K562 (cell line): ENCODE measurements around the gene EFNA2. TPM values are rescaled to one million over a fixed set of nuclear protein-coding genes. Genes with fewer than 3 reads are reported as not detected.
A peak's percentile ranks its signal among the peaks of the same experiment; 100 is the strongest.

ENCODE experiments used
- ATAC-seq: fragments of 200-7000 bp; cut with Tn5 transposase; 3 replicates; pipeline ENCODE4 v1.9.1; 2020; ENCODE audit warnings: moderate library complexity
- BruUV-seq: library from RNA; stranded (reverse); fragments of 400-500 nt; replicated peaks from 2 replicates; lab custom pipeline; 2021; lab: Mats Ljungman, UMichigan
- CTCF ChIA-PET: fragments of 300-600 bp; formaldehyde crosslinking; extraction: SDS; loops from one replicate; lab custom pipeline; 2021; ENCODE audit warnings: low intra/inter-chr PET ratio; lab: Yijun Ruan, JAX
- POLR2A ChIA-PET: fragments of 300-600, 350-650 bp; sonication (Branson Sonifier 250); formaldehyde crosslinking; extraction: SDS; loops from one replicate; lab custom pipeline; 2021; ENCODE audit warnings: antibody characterized with exemption, inconsistent platforms; lab: Yijun Ruan, JAX
- DNase-seq, 4 experiments: peaks; one replicate each; pipeline versions ENCODE4 v3.0.0 to v3.0.0-alpha.2; 2011 to 2018; ENCODE audit warnings: low spot score in 3 of 4, mixed read lengths in 3 of 4; ENCODE audit errors: extremely low read depth in 1 of 4
- FAIRE-seq: peaks from 2 replicates; lab custom pipeline; 2011; peaks lifted over from hg19 to GRCh38; lab: Jason Lieb, UNC
- H2AFZ ChIP-seq: 2 replicates; pipeline ENCODE4 v1.6.0; 2011; ENCODE audit warnings: low read depth, low read length, control low read depth, inconsistent platforms
- H3K27ac ChIP-seq: fragments of 200-600 bp; 3 replicates; pipeline ENCODE4 v1.8.0; 2011; ENCODE audit warnings: low read depth, mild to moderate bottlenecking, control low read depth, inconsistent platforms, low read length, moderate library complexity, mixed read lengths; ENCODE audit errors: extremely low read depth
- H3K27me3 ChIP-seq, 2 experiments: fragments of 300-600 bp in 1 of 2; 2 replicates in 1 of 2; 3 replicates in 1 of 2; pipeline versions ENCODE4 v1.6.0 to v1.8.0; 2011; ENCODE audit warnings: inconsistent platforms in 2 of 2, low read length in 2 of 2, mild to moderate bottlenecking in 1 of 2, mixed read lengths in 1 of 2, moderate library complexity in 1 of 2; ENCODE audit not compliant: control insufficient read depth in 2 of 2, insufficient read depth in 2 of 2
- H3K36me3 ChIP-seq: fragments of 300-600 bp; 3 replicates; pipeline ENCODE4 v1.8.0; 2011; ENCODE audit warnings: mild to moderate bottlenecking, low read length, inconsistent platforms; ENCODE audit not compliant: control insufficient read depth, insufficient read depth
- H3K4me1 ChIP-seq, 2 experiments: fragments of 200-600 bp in 1 of 2; replicated peaks in 1 of 2; 2 replicates in 1 of 2; 3 replicates in 1 of 2; pipeline versions ENCODE4 v1.5.1 to v1.8.0; 2011; ENCODE audit warnings: inconsistent platforms in 2 of 2, low read length in 2 of 2, mild to moderate bottlenecking in 1 of 2, mixed read lengths in 1 of 2, moderate library complexity in 1 of 2; ENCODE audit not compliant: control insufficient read depth in 2 of 2, insufficient read depth in 2 of 2
- H3K4me2 ChIP-seq: 2 replicates; pipeline ENCODE4 v1.6.1; 2011; ENCODE audit warnings: low read length, control low read depth, inconsistent platforms, mixed read lengths; ENCODE audit not compliant: insufficient read depth
- H3K4me3 ChIP-seq: fragments of 200-600 bp; sonication (generic), shearing (Covaris generic); 2 replicates; pipeline ENCODE4 v1.5.1; 2016; ENCODE audit warnings: control low read depth, inconsistent platforms
- H3K79me2 ChIP-seq: fragments of 200-600 bp; 3 replicates; pipeline ENCODE4 v1.8.0; 2011; ENCODE audit warnings: low read length, inconsistent platforms; ENCODE audit not compliant: control insufficient read depth, insufficient read depth
- H3K9ac ChIP-seq, 2 experiments: 2 replicates each; pipeline versions ENCODE4 v1.6.0 to v1.6.1; 2011; ENCODE audit warnings: low read depth in 2 of 2, low read length in 2 of 2, control low read depth in 1 of 2, inconsistent platforms in 1 of 2, mild to moderate bottlenecking in 1 of 2, mixed read lengths in 1 of 2; ENCODE audit not compliant: insufficient read depth in 1 of 2
- H3K9me1 ChIP-seq: one replicate; pipeline ENCODE4 v1.6.0; 2011; ENCODE audit warnings: inconsistent platforms, mild to moderate bottlenecking, low read length, moderate library complexity; ENCODE audit not compliant: control insufficient read depth, insufficient read depth
- H3K9me3 ChIP-seq: replicated peaks from 2 replicates; pipeline ENCODE4 v1.5.1; 2011; ENCODE audit warnings: low read depth, low read length, inconsistent platforms; ENCODE audit not compliant: control insufficient read depth, insufficient read depth
- H4K20me1 ChIP-seq: replicated peaks from 2 replicates; pipeline ENCODE4 v1.6.1; 2011; ENCODE audit warnings: low read length, inconsistent platforms, mixed read lengths; ENCODE audit not compliant: control insufficient read depth, insufficient read depth
- ATF4 ChIP-seq: fragments of 450-650 bp; formaldehyde crosslinking; IDR thresholded peaks from 2 replicates; pipeline ENCODE4 v1.4.0; 2022; ENCODE audit warnings: mild to moderate bottlenecking, moderate library complexity
- CGGBP1 ChIP-seq: fragments of 250-450 bp; sonication (Bioruptor Pico); IDR thresholded peaks from 2 replicates; pipeline ENCODE4 v1.9.0; 2021; ENCODE audit warnings: mild to moderate bottlenecking
- ERF ChIP-seq: fragments of 450-650 bp; formaldehyde crosslinking; IDR thresholded peaks from 2 replicates; pipeline ENCODE4 v1.4.0; 2020; ENCODE audit warnings: mild to moderate bottlenecking, mixed read lengths
- GMEB1 ChIP-seq: fragments of 250-450 bp; sonication (Bioruptor Pico); IDR thresholded peaks from 2 replicates; pipeline ENCODE4 v1.4.0; 2020; ENCODE audit warnings: mild to moderate bottlenecking
- NFIX ChIP-seq: fragments of 250-450 bp; sonication (Bioruptor Pico); IDR thresholded peaks from 2 replicates; pipeline ENCODE4 v1.4.0; 2020; ENCODE audit warnings: low read depth, mild to moderate bottlenecking, moderate library complexity
- POLR2A ChIP-seq: fragments of 450-650 bp; conservative IDR thresholded peaks from 2 replicates; pipeline ENCODE4 v1.6.1; 2016
- POLR2G ChIP-seq: fragments of 200-400 bp; formaldehyde crosslinking; IDR thresholded peaks from 2 replicates; pipeline ENCODE4 v1.6.1; 2017; ENCODE audit warnings: low read depth, mild to moderate bottlenecking, antibody characterized with exemption, low read length, moderate library complexity
- POU5F1 ChIP-seq: fragments of 150-350 bp; IDR thresholded peaks from 2 replicates; pipeline ENCODE4 v1.6.1; 2014; ENCODE audit warnings: borderline replicate concordance, low read length, low read depth, mild to moderate bottlenecking; ENCODE audit not compliant: partially characterized antibody
- RNF2 ChIP-seq: sonication (generic); IDR thresholded peaks from 2 replicates; pipeline ENCODE4 v1.6.1; 2016
- TCF15 ChIP-seq: fragments of 250-450 bp; sonication (Bioruptor Pico); IDR thresholded peaks from 2 replicates; pipeline ENCODE4 v1.8.0; 2022; ENCODE audit warnings: moderate library complexity, mild to moderate bottlenecking, inconsistent platforms
- TOE1 ChIP-seq, 2 experiments: fragments of 450-650 bp in 1 of 2; sonication (generic) in 1 of 2; formaldehyde crosslinking in 1 of 2; IDR thresholded peaks; 2 replicates each; pipeline versions ENCODE4 v1.7.1 to v1.8.0; 2016 to 2022; ENCODE audit warnings: borderline replicate concordance in 2 of 2, mild to moderate bottlenecking in 2 of 2, antibody characterized with exemption in 1 of 2, inconsistent platforms in 1 of 2, low read depth in 1 of 2, missing genetic modification reagents in 1 of 2, moderate library complexity in 1 of 2
- ZBTB26 ChIP-seq: fragments of 450-650 bp; formaldehyde crosslinking; IDR thresholded peaks from 2 replicates; pipeline ENCODE4 v1.4.0; 2022; ENCODE audit warnings: missing genetic modification characterization
- ZNF224 ChIP-seq: sonication (generic); formaldehyde crosslinking; IDR thresholded peaks from 2 replicates; pipeline ENCODE4 v1.8.0; 2022; ENCODE audit warnings: mild to moderate bottlenecking, missing genetic modification reagents
- ZNF57 ChIP-seq: fragments of 450-650 bp; formaldehyde crosslinking; IDR thresholded peaks from 2 replicates; pipeline ENCODE4 v1.4.0; 2020; ENCODE audit warnings: mild to moderate bottlenecking, moderate library complexity
- ZNF584 ChIP-seq: fragments of 200-800 bp; sonication (Bioruptor generic); IDR thresholded peaks from 2 replicates; pipeline ENCODE4 v1.6.1; 2016; ENCODE audit warnings: low read depth, mild to moderate bottlenecking, missing genetic modification characterization, missing compliant biosample characterization
- ZNF655 ChIP-seq: fragments of 250-450 bp; sonication (Bioruptor Pico); IDR thresholded peaks from 2 replicates; pipeline ENCODE4 v1.5.0; 2021
- WGBS: fragments of 100-300 bp; shearing (Covaris generic); methylation state at CpG from one replicate; pipeline ENCODE4 v1.1.6; 2016; ENCODE audit warnings: low coverage, mixed read lengths; ENCODE audit not compliant: insufficient coverage; ENCODE audit errors: missing lambda C conversion rate; 5-methylcytosine and 5-hydroxymethylcytosine counted together
- in situ Hi-C: fragments of 300-500 bp; cut with MboI; formaldehyde crosslinking; loops from 4 replicates; pipeline ENCODE4 v1.15.0; 2018; ENCODE audit warnings: inconsistent platforms, mixed read lengths
- intact Hi-C: fragments of 100-400 bp; cut with micrococcal nuclease; formaldehyde crosslinking; loops from 2 replicates; pipeline ENCODE4 v1.14.2; 2022
- polyA plus RNA-seq, 8 experiments: library from polyadenylated mRNA; depleted of rRNA in 4 of 8; stranded (reverse) in 5 of 8; unstranded in 3 of 8; fragments of >200 nt; fragmentation: Nextera tagmentation in 2 of 8; fragmentation: Illumina TruSeq in 1 of 8; extraction: Ambion mirVana in 2 of 8; extraction: Trizol in 1 of 8; gene quantifications; 2 replicates each; pipeline versions ENCODE4 v1.2.1 to v1.2.3, GENCODE V29; 2011 to 2014; ENCODE audit warnings: inconsistent platforms in 1 of 8, missing spikeins in 1 of 8
- total RNA-seq, 7 experiments: library from RNA; depleted of rRNA in 6 of 7; stranded (reverse); fragments of >200 nt in 6 of 7; fragmentation: Illumina TruSeq in 2 of 7; extraction: Trizol in 2 of 7; gene quantifications; 2 replicates each; pipeline versions ENCODE4 v1.2.1 to v1.2.3, GENCODE V29; 2011 to 2021; ENCODE audit warnings: low replicate concordance in 1 of 7

The EFNA2 gene
- total and polyA plus RNA-seq, 9 of the 15 experiments (the other 6 are each of a cell fraction or from before 2014, with no cell fraction given) = 0.11 to 0.44 (median 0.15) TPM; not detected in 6

- POLR2A ChIA-PET = interaction anchor here (1.0 to 7.8 kb wide), 2 partner anchors 11 to 14 kb away, joined by 3 to 88 read pairs; partner anchors contain the start of gene CIRBP
- 82% methylated on average over 6 of the region's 8 CpGs for WGBS
- H3K36me3 ChIP-seq = peaks cover 53% of the 10 kb centered on the region; the same call in 2 of the 3 replicates
- no peak overlapping the region for H3K4me2 ChIP-seq
- H3K9me1 ChIP-seq = no peaks in the 10 kb centered on the region
- peaks cover 49% of the 10 kb centered on the region for H3K79me2 ChIP-seq
- no peak overlapping the region for H2AFZ ChIP-seq
- FAIRE-seq (no peak), DNase-seq (no peak), ATAC-seq (no peak)
- intact Hi-C loops = no loop called here
- no peaks in the 10 kb centered on the region for H3K27me3 ChIP-seq
- H4K20me1 ChIP-seq = 0 out of 2 replicates have a peak, but pooled peaks cover 7% of the 10 kb centered on the region
- TSS peak; percentile 39 for BruUV-seq
- H3K9me3 ChIP-seq = no peaks in the 10 kb centered on the region
- H3K9ac ChIP-seq = peak overlapping the region in 1 of 2 experiments; percentile 31; a peak in 1 of 4 replicates
- peak overlapping the region; percentile 57; the same call in 1 of the 3 replicates for H3K27ac ChIP-seq
- in situ Hi-C loops = no loop called here
- CTCF ChIA-PET = no interaction called here
- no peak overlapping the region for H3K4me3 ChIP-seq
- peaks cover 65 to 100% of the 10 kb centered on the region in 2 experiments for H3K4me1 ChIP-seq
- peak; percentile 49 for TF ChIP-seq POLR2A
- no peak for TF ChIP-seq CGGBP1 (CRISPR knock-in tag)
- TF ChIP-seq TCF15 (CRISPR knock-in tag) = no peak
- TF ChIP-seq NFIX (CRISPR knock-in tag) = no peak
- TF ChIP-seq ZNF655 (CRISPR knock-in tag) = no peak
- TF ChIP-seq ZNF57 (CRISPR knock-in tag) = no peak
- no peak for TF ChIP-seq POU5F1
- no peak for TF ChIP-seq GMEB1 (CRISPR knock-in tag)
- no peak for TF ChIP-seq ZBTB26 (CRISPR knock-in tag)
- no peak; the same call in 1 of the 2 replicates for TF ChIP-seq POLR2G
- TF ChIP-seq ZNF584 (CRISPR knock-in tag) = no peak
- no peak for TF ChIP-seq ATF4 (CRISPR knock-in tag)
- TF ChIP-seq ZNF224 (CRISPR knock-in tag) = no peak
- TF ChIP-seq RNF2 = no peak
- no peak for TF ChIP-seq ERF
- TF ChIP-seq TOE1 (IDR thresholded peaks at IDR 0.05; ENCODE audit: borderline replicate concordance) = no peak
- no peak for TF ChIP-seq TOE1 (CRISPR knock-in tag; IDR thresholded peaks at IDR 0.05; ENCODE audit: borderline replicate concordance, low read depth)
These were observed 27.5 kb upstream of the EFNA2 start for GRCh38 chr19:1258163-1258492.
